HCT116 (cell line): ENCODE measurements around the gene ACSM3. TPM values are rescaled to one million over a fixed set of nuclear protein-coding genes. Genes with fewer than 3 reads are reported as not detected.

ENCODE experiments used
- ATAC-seq: fragments of 200-7000 bp; cut with Tn5 transposase; 2 replicates; pipeline ENCODE4 v1.9.1; 2020; ENCODE audit warnings: mild to moderate bottlenecking, moderate library complexity
- BruUV-seq: library from RNA; stranded (reverse); fragments of 400-500 nt; replicated peaks from 2 replicates; lab custom pipeline; 2021; lab: Mats Ljungman, UMichigan
- CTCF ChIA-PET: fragments of 300-600 bp; sonication (Branson Sonifier 250); formaldehyde crosslinking; loops from one replicate; lab custom pipeline; 2021; ENCODE audit warnings: antibody characterized with exemption; lab: Charles Lee
- POLR2A ChIA-PET: fragments of 300-600, 350-600 bp; sonication (Branson Sonifier 250); formaldehyde crosslinking; loops from one replicate; lab custom pipeline; 2021; ENCODE audit warnings: antibody characterized with exemption; lab: Charles Lee
- RAD21 ChIA-PET, 2 experiments: fragments of 300-600 bp; sonication (Branson Sonifier 250); formaldehyde crosslinking; loops; one replicate each; lab custom pipeline; 2023; ENCODE audit warnings: low total read pairs in 2 of 2; ENCODE audit not compliant: uncharacterized antibody in 2 of 2, unreplicated experiment in 2 of 2, low non-redundant PET in 1 of 2; lab: Charles Lee
- DNase-seq: peaks from one replicate; pipeline ENCODE4 v3.0.0-alpha.2; 2010; ENCODE audit warnings: low read depth, low spot score
- H2AFZ ChIP-seq: fragments of 200-600 bp; shearing (Covaris generic), sonication (generic); 2 replicates; pipeline ENCODE4 v1.6.1; 2017; ENCODE audit warnings: low read depth, mixed run types, mixed read lengths, antibody characterized with exemption, low read length; ENCODE audit not compliant: poor library complexity, severe bottlenecking
- H3K27ac ChIP-seq: 2 replicates; pipeline ENCODE4 v1.5.1; 2012; ENCODE audit warnings: low read depth, low read length
- H3K27me3 ChIP-seq: fragments of 200-600 bp; sonication (generic); 2 replicates; pipeline ENCODE4 v1.6.1; 2016; ENCODE audit warnings: mixed run types, low read length, mixed read lengths; ENCODE audit not compliant: insufficient read depth
- H3K36me3 ChIP-seq, 2 experiments: fragments of 200-500 bp in 1 of 2; fragments of 200-600 bp in 1 of 2; sonication (Bioruptor generic) in 1 of 2; sonication (generic) in 1 of 2; 2 replicates each; pipeline versions ENCODE4 v1.5.1 to v1.6.1; 2014 to 2016; ENCODE audit warnings: low read length in 2 of 2, inconsistent platforms in 1 of 2, mixed read lengths in 1 of 2, mixed run types in 1 of 2; ENCODE audit not compliant: insufficient read depth in 2 of 2, control insufficient read depth in 1 of 2
- H3K4me1 ChIP-seq, 2 experiments: fragments of 200-600 bp in 1 of 2; sonication (generic) in 1 of 2; 2 replicates each; pipeline versions ENCODE4 v1.5.1 to v1.6.1; 2012 to 2017; ENCODE audit warnings: low read length in 2 of 2, inconsistent platforms in 1 of 2, mild to moderate bottlenecking in 1 of 2, mixed read lengths in 1 of 2, mixed run types in 1 of 2, moderate library complexity in 1 of 2; ENCODE audit not compliant: insufficient read depth in 2 of 2, control insufficient read depth in 1 of 2
- H3K4me2 ChIP-seq: fragments of 200-600 bp; sonication (generic); 2 replicates; pipeline ENCODE4 v1.6.1; 2017; ENCODE audit warnings: mixed run types, low read length, mixed read lengths
- H3K4me3 ChIP-seq, 2 experiments: fragments of 200-600 bp in 1 of 2; sonication (generic) in 1 of 2; replicated peaks in 1 of 2; 2 replicates each; pipeline ENCODE4 v1.5.1; 2011 to 2016; ENCODE audit warnings: low read length in 2 of 2, control low read depth in 1 of 2, low read depth in 1 of 2, mild to moderate bottlenecking in 1 of 2, mixed read lengths in 1 of 2, mixed run types in 1 of 2
- H3K79me2 ChIP-seq: fragments of 200-600 bp; sonication (generic); 2 replicates; pipeline ENCODE4 v1.6.1; 2017; ENCODE audit warnings: mild to moderate bottlenecking, mixed run types, low read length, moderate library complexity, mixed read lengths; ENCODE audit not compliant: insufficient read depth
- H3K9ac ChIP-seq: fragments of 200-600 bp; sonication (generic); 2 replicates; pipeline ENCODE4 v1.6.1; 2016; ENCODE audit warnings: low read length, mixed read lengths
- H3K9me2 ChIP-seq: fragments of 200-600 bp; sonication (generic), shearing (Covaris generic); 2 replicates; pipeline ENCODE4 v1.6.1; 2017; ENCODE audit warnings: mixed run types, mild to moderate bottlenecking, moderate library complexity; ENCODE audit not compliant: insufficient read depth
- H3K9me3 ChIP-seq, 2 experiments: fragments of 200-500 bp in 1 of 2; fragments of 200-600 bp in 1 of 2; sonication (Bioruptor generic) in 1 of 2; sonication (generic) in 1 of 2; 2 replicates each; pipeline ENCODE4 v1.6.1; 2014 to 2017; ENCODE audit warnings: low read length in 2 of 2, mixed read lengths in 2 of 2, inconsistent platforms in 1 of 2, low read depth in 1 of 2, mild to moderate bottlenecking in 1 of 2, mixed run types in 1 of 2, moderate library complexity in 1 of 2; ENCODE audit not compliant: control insufficient read depth in 1 of 2, insufficient read depth in 1 of 2
- H4K20me1 ChIP-seq: fragments of 200-600 bp; sonication (generic), shearing (Covaris generic); 2 replicates; pipeline ENCODE4 v1.6.1; 2017; ENCODE audit warnings: mixed run types, mild to moderate bottlenecking, moderate library complexity; ENCODE audit not compliant: insufficient read depth
- ATF3 ChIP-seq: IDR thresholded peaks from 2 replicates; pipeline ENCODE4 v1.6.1; 2012
- CEBPB ChIP-seq: IDR thresholded peaks from 2 replicates; pipeline ENCODE4 v1.6.1; 2012; ENCODE audit warnings: low read depth
- EGR1 ChIP-seq: IDR thresholded peaks from 2 replicates; pipeline ENCODE4 v1.6.1; 2012; ENCODE audit warnings: low read depth
- EZH2 ChIP-seq: fragments of 200-600 bp; sonication (generic); IDR thresholded peaks from 2 replicates; pipeline ENCODE4 v1.6.1; 2017; ENCODE audit warnings: antibody characterized with exemption, mixed run types
- SIN3A ChIP-seq: IDR thresholded peaks from 2 replicates; pipeline ENCODE4 v1.6.1; 2012; ENCODE audit warnings: low read depth
- SRF ChIP-seq: IDR thresholded peaks from 2 replicates; pipeline ENCODE4 v1.6.1; 2012; ENCODE audit warnings: low read depth
- ZBTB33 ChIP-seq: IDR thresholded peaks from 2 replicates; pipeline ENCODE4 v1.6.1; 2011; ENCODE audit warnings: mild to moderate bottlenecking, low read length, moderate library complexity; ENCODE audit not compliant: insufficient replicate concordance; ENCODE audit errors: extremely low read depth
- ZNF274 ChIP-seq: fragments of 200-500 bp; sonication (Bioruptor generic); IDR thresholded peaks from 2 replicates; pipeline ENCODE4 v1.6.1; 2014; ENCODE audit warnings: mild to moderate bottlenecking, low read depth, low read length, inconsistent platforms
- intact Hi-C: fragments of 100-400 bp; cut with micrococcal nuclease; formaldehyde crosslinking; loops from 2 replicates; pipeline ENCODE4 v1.10.0; 2022
- total RNA-seq: library from RNA; stranded (reverse); gene quantifications from one replicate; pipeline ENCODE4 v1.2.1, GENCODE V29; 2021; ENCODE audit not compliant: unreplicated experiment

ACSM3 gene
- total RNA-seq, 1 experiment from 2014 or later = 15.0 TPM

- no peak for TF ChIP-seq ZBTB33
- TF ChIP-seq CEBPB = no peak
- TF ChIP-seq ZNF274 = no peak
- no peak for TF ChIP-seq EZH2
- TF ChIP-seq SRF = no peak
- no peak for TF ChIP-seq SIN3A
Measured at GRCh38 chr16:20743591-20743990, 20.2 kb upstream of the ACSM3 start (continued).

GRCh38 chr16:20744922-20745440 is 18.8 kb upstream of the ACSM3 start:
- RAD21 ChIA-PET = no interaction called here
- Histone ChIP-seq H3K27ac (no peak overlapping the region), H3K36me3 (no peaks in the 10 kb centered on the region), H3K4me1 (peaks cover 2 to 14% of the 10 kb centered on the region in 2 experiments; a peak in 3 of 4 replicates), H3K27me3 (no peaks in the 10 kb centered on the region), H3K9me2 (no peaks in the 10 kb centered on the region), H2AFZ (no peak overlapping the region), H3K9ac (no peak overlapping the region), H3K4me2 (no peak overlapping the region), H3K79me2 (peaks cover 12% of the 10 kb centered on the region), H4K20me1 (peaks cover 7% of the 10 kb centered on the region; the same call in 1 of the 2 replicates)
- no peak for ATAC-seq
- no peak for DNase-seq
- CTCF ChIA-PET = no interaction called here
- TF ChIP-seq EZH2 = no peak
- TF ChIP-seq ATF3 = no peak
- no peak for TF ChIP-seq ZBTB33
- TF ChIP-seq CEBPB = no peak
- TF ChIP-seq EGR1 = no peak
- TF ChIP-seq, all 23 proteins: peak for 0
- Histone ChIP-seq H3K9me3 (peaks cover 2 to 4% of the 10 kb centered on the region in 2 experiments; a peak in 1 of 4 replicates), H3K4me3 (no peak overlapping the region)
- no TSS peak for BruUV-seq
- intact Hi-C loops = no loop called here
- POLR2A ChIA-PET = no interaction called here
